Activated naive CD8-positive, alpha-beta T cell treated with anti-CD3 and anti-CD28 coated beads, Interleukin-2, amount 50 U/mL, for 16 hours (primary cell): ENCODE data around the gene RFLNA.
"Not testable (repeated sequence)": the region's sequence is repeated elsewhere in the genome, so short reads cannot be mapped to it uniquely, and the experiment has no call there.

Experiments
- DNase-seq: peaks from one replicate; pipeline ENCODE4 v3.0.0-alpha.2; 2020; ENCODE audit warnings: low read depth, low spot score

RFLNA gene

DNA sequence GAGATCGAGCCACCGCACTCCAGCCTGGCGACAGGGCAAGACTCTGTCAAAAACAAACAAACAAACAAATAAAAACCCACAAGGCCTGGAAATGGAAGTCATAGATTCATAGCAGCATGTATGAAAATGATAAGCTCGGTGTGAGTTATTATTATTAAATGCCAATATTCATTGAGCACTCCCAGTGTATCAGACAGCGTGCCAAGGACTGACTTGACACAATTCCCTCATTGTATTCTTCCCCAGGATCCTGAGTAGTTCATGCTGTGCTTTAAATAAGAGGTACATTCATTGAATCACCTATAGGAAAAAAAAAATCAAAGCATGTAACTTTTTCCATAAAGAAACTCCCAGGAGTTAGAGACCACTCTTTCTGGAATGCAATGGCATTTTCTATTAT lies 12.6 kb upstream of the RFLNA start:
- DNase-seq: no peak

DNA sequence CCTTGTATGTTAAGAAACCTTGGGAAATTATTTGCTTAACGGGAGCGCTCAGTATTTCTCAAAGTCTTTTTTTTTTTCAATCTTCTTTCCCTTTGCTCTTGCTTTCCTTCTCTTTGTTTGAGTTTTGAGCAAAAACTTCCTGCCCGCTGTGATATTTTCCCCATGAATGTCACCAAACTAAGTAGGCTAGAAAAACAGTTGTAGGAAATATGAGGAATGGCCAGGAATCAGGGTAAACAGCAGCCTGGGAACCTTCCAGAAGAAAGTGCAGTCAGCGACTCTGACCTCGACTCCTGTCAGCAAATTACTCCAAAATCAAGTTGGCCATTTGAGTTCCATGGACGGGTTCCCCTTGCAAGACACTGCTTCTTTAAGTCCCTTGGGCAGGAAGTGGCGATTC lies 11.6 kb upstream of the RFLNA start:
- no peak for DNase-seq

DNA sequence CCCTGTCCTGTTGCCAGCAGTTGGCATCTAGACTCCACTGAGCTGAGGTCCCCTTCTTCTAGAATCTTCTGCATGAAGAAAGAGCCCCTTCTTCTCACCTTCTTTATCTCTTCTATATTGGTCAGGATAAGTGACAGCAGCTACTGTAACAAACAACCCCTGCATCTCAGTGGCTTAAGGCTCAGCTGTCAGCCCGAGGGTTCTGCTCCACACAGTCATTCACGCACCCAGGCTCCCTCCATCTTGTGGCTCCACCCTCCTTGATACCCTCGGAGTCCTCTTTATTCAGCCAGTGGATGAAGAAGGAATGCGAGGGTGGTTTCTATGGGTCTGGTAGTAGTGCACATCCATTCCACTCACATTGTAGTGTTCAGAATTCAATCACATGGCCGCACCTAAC lies 10.5 kb upstream of the RFLNA start:
- DNase-seq: no peak

- DNase-seq: no peak
Measured at GRCh38 chr12:124286414-124286813, 8.5 kb upstream of the RFLNA start.

DNA sequence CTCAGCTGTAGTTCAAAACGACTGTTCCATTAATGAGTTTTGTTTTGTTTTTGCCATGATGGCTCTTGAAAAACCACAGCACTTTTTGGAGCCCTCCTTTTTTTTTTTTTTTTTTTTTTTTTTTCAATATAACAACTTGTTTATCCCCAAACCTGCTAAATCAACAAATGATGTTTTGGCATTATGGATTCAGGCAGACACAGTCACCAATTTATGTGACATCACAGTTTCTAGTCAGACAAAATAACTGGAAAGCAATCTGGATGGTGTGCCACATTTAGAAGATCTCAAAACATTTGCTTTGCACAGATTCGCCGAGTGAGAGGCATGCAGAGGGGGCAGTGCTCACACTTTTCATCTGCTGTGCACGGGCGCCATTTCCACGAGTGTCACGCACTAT lies 7.9 kb upstream of the RFLNA start:
- DNase-seq: no peak

- DNase-seq: no peak
Measured at GRCh38 chr12:124289634-124290600, 5.0 kb upstream of the RFLNA start.

GRCh38 chr12:124292385-124292784 lies 2.5 kb upstream of the RFLNA start:
- no peak for DNase-seq

DNA sequence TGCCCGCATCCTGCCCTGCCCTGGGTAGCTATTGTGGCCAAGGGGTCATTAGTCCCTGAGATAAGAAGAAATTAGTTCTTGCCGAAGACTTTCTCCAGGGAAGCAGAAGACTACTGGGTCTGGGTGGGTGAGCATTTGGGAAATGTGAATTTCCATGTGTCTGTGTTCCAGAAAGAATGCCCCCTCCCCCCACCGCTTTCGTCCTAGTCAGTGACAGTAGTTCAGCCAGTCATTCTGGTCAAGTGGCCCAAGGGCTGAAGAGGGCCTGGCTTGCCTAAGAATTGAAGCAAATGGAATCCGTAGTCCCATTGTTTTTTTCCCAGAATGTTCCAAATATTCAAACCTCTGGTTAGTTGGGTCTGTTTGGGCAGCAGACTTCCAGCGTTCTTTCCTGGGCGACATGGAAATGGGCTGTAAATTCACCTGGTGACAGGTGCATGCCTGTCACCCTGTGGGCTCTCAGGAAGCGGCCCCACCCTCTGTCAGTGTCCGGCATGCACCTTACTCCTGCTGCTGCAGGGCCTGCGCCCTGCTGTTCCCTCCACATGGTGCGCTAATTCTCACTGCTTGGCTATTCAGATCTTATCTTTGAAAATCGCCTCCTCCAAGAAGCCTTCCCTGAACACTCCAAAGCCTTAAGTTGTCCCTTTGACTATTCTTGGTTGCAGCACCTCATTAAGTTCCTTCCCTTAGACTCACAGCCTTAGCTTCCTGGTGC lies 1.4 kb upstream of the RFLNA start:
- no peak for DNase-seq

GRCh38 chr12:124295431-124296058 lies 652 bp downstream of the RFLNA start:
- DNase-seq: no peak

GRCh38 chr12:124296295-124296915 lies 1.5 kb downstream of the RFLNA start:
- no peak for DNase-seq

GRCh38 chr12:124296916-124297351 lies 2.0 kb downstream of the RFLNA start:
- no peak for DNase-seq

DNA sequence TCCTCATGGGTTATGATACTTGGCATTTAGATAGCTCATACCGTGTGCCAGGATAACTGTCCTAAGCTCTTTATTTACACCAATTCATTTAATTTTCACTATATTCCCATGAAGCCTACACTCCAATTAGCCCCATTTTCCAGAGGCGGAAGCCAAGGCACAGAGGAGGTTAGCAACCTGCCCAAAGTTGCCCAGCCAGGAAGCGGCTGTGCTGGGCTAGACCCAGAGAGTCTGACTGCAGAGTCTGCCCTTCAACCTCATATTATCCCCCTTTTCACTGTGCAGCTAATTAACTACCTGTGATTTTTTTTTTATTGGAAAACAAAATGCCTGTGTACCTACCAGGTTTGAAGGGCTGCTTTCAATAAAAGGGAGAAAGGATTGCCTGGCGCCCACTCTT lies 2.5 kb downstream of the RFLNA start:
- DNase-seq: no peak

- no peak for DNase-seq
Measured at GRCh38 chr12:124297856-124298255, 3.0 kb downstream of the RFLNA start.

DNA sequence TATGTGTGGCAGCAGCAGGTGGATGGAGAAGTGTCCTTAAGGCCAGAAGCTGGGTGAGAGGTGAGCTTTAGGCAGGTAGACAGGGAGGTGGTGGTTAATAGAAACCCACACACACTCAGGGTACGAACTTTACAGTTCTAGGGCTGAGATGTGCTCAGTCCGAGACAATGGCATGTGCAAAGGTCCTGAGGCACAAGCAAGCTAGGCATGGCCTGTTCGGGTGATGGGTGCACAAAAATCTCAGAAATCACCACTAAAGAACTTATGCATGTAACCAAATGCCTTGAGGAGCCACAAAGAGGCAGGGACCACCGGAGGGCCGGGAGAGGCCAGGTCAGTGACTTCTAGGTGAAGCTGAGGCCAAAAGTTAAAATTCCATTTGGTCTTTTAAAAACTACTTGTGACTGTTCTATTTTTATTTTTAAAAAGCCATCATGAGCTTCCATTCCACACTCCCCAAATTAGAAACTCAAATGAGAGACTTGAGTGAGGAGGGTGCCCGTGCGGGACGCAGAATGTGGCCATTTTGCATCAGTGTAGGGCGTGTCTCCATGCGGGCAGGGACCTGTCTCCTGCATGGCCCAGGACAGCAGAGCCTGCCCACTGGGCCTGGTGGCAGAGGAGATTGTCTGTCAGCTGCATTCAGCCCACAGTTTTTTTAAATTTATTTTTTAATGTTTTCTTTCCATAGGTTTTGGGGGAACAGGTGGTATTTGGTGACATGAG lies 4.0 kb downstream of the RFLNA start:
- no peak for DNase-seq

GRCh38 chr12:124299628-124300388 lies 4.9 kb downstream of the RFLNA start:
- DNase-seq: no peak

GRCh38 chr12:124300657-124301056 lies 5.8 kb downstream of the RFLNA start:
- not testable (repeated sequence) for DNase-seq

DNA sequence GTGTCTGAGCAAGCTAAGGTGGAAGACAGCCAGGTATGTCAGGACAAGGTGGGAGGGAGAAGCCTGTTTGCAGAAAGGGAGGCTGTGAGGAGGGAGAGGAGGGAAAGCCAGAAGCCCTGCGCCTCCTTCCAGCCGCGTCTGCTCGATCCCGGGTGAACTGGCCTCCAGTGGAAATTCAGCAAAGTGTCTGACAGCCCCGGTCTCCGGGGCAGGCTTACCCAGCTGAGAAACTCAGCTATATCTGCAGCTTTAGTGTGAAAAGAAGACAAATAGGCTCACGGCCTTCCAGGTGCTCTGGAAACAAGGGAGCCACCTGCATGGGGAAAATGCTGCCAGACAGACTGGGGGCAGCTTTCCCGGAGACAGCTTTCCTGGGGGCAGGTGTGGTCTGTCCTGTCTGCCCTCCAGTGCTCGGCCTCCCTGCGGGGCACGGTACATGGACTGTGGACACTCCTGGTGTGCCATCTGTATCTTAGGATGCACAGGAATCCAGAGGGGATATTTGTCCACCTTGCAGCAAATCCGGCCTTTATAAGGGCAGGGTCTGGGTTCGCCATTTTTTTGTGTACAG lies 6.3 kb downstream of the RFLNA start:
- DNase-seq: no peak

DNA sequence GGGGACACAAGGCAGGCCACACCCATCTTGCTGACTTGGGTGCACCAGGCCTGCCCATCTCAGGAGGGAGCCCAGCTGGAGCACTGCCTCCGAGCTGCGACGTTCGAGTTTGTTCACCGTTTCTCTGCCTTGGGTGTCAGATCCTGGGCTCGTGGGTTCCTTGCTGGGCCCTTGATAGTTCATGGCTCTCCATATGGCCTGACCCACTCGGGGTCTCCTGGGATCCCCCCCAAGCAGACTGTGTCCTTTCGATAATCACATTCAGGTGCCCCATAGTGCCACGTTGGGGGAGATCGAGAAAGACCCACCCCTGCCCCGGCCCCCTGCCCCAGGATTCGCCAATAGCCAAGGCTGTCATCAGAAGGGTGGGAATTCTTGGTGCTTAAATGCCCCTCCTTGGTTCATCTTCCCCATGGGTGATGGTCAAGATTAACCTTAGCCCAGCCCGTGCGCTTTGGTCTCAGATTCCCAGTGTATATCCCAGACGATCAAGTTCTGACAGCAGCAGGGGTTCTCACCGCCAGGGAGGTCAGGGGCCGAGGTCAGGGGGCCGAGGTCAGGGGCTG lies 7.4 kb downstream of the RFLNA start:
- no peak for DNase-seq

DNA sequence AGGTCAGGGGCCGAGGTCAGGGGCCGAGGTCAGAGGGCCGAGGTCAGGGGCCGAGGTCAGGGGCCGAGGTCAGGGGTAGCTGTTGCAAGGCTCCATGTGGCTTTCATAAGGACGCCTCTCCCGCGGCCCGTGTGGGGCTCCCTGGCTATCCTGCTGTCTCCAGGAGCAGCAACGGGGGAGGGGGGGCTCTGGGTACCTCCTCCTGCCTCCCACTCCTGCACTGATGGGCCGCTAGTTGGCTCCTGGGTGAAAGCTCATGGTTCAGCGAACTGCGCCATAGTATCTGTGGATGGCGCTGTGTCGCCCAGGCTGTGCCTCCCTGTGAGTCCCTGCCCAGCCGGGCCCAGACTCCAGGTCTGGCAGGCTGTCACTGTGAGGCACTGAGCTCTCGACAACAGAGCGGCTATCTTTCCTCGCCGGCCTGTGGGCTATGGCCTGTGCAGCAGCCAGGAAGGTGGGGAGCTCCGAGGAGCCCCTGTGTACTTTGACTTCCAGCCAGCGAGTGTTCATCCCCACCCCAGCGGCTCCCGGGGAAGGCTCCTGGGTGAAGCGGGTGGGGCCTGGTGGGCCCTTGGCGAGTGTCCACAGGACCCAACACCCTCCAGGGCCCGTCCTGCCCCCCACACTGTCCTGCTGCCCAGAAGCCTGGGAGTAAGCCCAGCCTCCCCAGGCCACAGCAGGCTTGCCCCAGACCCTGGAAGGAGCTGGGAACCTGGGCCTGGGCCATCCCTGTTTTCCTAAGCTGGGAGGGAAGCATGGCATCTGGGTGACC lies 8.1 kb downstream of the RFLNA start:
- DNase-seq: no peak
